Measurements from ENCODE around the gene HHAT.

- TF ChIP-seq CTCF (IDR thresholded peaks at IDR 0.05) (no peak), POLR2A (IDR thresholded peaks at IDR 0.05) (no peak)
These were observed 128.9 kb downstream of the HHAT start for GRCh38 chr1:210457568-210457967.

Data from lower leg skin (tissue), 3 donors.